BLaER1 (cell line): ENCODE measurements around the gene CUL3.
A peak's percentile ranks its signal among the peaks of the same experiment; 100 is the strongest.
"Not testable (repeated sequence)": the region's sequence is repeated elsewhere in the genome, so short reads cannot be mapped to it uniquely, and the experiment has no call there.

ENCODE experiments used
- H3K27ac ChIP-seq: shearing (Covaris generic); formaldehyde crosslinking; 2 replicates; pipeline ENCODE4 v1.8.1; 2022
- H3K27me3 ChIP-seq: shearing (Covaris generic); formaldehyde crosslinking; 2 replicates; pipeline ENCODE4 v1.8.1; 2022
- H3K36me3 ChIP-seq: shearing (Covaris generic); formaldehyde crosslinking; 2 replicates; pipeline ENCODE4 v1.8.1; 2022
- H3K4me1 ChIP-seq: shearing (Covaris generic); formaldehyde crosslinking; 2 replicates; pipeline ENCODE4 v1.8.1; 2022
- H3K4me2 ChIP-seq: shearing (Covaris generic); formaldehyde crosslinking; 2 replicates; pipeline ENCODE4 v1.8.1; 2022
- H3K4me3 ChIP-seq: shearing (Covaris generic); formaldehyde crosslinking; 2 replicates; pipeline ENCODE4 v1.8.1; 2022
- H3K9ac ChIP-seq: shearing (Covaris generic); formaldehyde crosslinking; 2 replicates; pipeline ENCODE4 v1.8.1; 2022
- H3K9me3 ChIP-seq: shearing (Covaris generic); formaldehyde crosslinking; 2 replicates; pipeline ENCODE4 v1.8.1; 2022
- H4K20me1 ChIP-seq: shearing (Covaris generic); formaldehyde crosslinking; 2 replicates; pipeline ENCODE4 v1.8.1; 2022
- Cebpa-rat ChIP-seq: shearing (Covaris generic); IDR thresholded peaks from 2 replicates; pipeline ENCODE4 v1.8.1; 2022

CUL3 gene

DNA sequence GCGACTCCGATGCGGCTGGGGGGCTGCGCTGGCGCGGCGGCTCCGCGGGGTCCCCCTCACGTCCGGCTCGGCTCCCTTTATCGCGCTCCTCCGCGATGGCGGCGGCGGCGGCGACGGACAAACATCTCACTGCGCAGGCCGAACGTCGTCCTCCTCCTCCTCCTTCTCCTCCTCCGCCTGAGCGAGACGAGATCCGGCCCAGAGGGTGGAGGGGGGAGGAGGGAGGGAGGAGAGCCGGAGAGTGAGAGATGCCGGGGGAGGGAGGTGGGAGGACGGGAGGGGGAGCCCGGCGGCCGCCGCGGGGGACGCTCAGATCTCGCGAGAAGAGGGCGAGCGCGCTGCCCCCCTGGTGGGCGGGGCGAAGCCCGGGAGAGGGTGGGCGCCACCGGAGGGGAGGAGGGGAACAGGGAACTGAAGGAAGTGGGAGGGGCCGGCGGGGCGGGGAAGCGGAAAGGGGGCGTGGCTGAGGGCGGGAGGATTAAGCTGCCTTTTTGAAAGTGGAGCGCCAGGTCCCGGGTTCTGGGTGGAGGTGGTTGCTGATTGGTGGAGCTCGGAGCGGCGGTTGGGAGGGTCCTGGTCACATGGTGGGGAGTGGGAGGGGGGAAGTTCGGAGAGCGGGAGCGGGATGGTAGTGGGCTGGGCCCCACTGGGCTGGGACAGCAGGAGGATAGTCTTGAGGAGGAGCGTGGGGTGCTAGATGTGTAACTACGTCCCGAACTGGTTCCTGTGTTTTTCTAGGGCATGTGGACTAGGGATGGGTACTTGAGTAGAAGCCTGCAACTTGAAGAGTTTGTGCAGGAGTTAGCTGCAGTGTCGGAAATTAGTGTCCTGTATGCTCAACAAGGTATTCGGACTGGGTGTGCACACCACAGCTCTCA, at the start of gene CUL3:
Gene CUL3 (minus strand): TSS at position 153 of the 878 bp plus-strand sequence. CDS start 354 bp downstream, outside the sequence.
- H3K27ac ChIP-seq: peak within 1 kb of the TSS; percentile 100
- TF ChIP-seq Cebpa-rat: no peak
- H3K9me3 ChIP-seq: peaks cover 8% of the 10 kb centered on the region; the same call in 1 of the 2 replicates

DNA sequence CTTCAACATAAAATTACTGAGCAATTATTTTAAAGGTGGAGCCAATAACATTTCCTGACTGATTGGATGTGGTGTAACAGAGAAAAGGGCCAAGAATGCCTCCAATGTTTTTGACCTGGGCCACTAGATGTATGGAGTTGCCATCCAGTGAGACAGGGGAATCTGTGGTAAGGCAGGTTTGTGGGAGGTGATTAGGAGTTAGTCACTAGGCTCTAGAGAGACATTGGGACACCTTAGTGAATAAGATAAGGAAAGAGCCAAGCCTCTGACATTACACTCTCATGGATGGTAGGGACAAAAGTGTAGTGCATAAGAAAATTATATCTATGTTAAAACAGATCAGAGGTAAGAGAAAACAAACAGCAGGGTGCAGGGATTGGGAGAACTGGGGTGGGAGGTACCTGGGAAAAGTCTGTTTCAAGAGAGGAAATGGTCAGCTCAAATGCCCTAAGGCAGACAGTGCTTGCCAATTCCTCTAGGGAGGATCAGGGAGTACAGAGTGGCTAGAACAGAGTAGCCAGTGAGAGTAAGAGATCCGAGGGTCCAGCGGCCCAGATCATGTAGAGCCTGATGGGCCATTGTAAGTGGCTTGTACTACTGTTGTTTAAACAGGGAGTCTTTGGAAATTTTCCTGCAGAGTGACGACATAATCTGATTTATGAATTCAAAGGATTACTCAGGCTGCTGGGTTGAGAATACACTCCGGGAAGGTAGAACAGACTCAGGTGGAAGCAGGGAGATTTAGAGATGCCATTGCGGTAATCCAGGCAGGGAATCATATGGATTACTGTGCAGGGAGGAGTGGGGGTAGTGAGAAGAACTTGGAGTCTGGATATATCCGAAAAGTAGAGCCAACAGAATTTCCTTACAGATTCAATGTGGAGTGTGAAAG, 45.7 kb upstream of the CUL3 start:
- Histone ChIP-seq H3K9ac (no peak overlapping the region), H4K20me1 (no peaks in the 10 kb centered on the region), H3K27me3 (no peaks in the 10 kb centered on the region), H3K27ac (no peak overlapping the region), H3K4me2 (no peak overlapping the region), H3K36me3 (no peaks in the 10 kb centered on the region), H3K4me3 (no peak overlapping the region), H3K9me3 (no peaks in the 10 kb centered on the region), H3K4me1 (no peaks in the 10 kb centered on the region)
- no peak for TF ChIP-seq Cebpa-rat

More for the DNA sequence above, at the start of gene CUL3:
- peak within 1 kb of the TSS; percentile 91 for H3K4me2 ChIP-seq
- H3K36me3 ChIP-seq: peaks cover 23% of the 10 kb centered on the region
- H3K9ac ChIP-seq: peak within 1 kb of the TSS; percentile 100
- no peaks in the 10 kb centered on the region for H3K27me3 ChIP-seq
- H3K4me1 ChIP-seq: peaks cover 29% of the 10 kb centered on the region
- H4K20me1 ChIP-seq: peaks cover 44% of the 10 kb centered on the region
- H3K4me3 ChIP-seq: peak within 1 kb of the TSS; percentile 99

DNA sequence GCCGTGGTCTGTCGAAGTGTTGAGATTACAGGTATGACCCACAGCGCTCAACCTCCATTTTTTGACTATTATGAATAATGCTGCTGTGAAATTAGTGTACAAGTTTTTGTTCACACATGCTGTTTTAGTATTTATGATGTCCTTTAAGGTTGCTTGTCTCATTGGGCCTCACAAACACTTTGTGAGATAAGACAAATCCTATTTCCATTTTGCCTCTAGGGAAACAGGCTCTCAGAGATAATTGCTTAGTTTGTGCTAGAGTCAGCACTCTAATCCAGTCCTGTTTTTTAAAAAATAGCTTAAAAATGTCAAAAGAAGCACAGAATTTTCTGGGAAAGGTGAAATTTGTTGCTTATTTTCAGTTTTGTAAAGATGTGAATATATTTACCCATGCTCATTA, 43.3 kb upstream of the CUL3 start:
- H3K27me3 ChIP-seq: no peaks in the 10 kb centered on the region
- no peak overlapping the region for H3K27ac ChIP-seq
- H3K9ac ChIP-seq: no peak overlapping the region
- no peaks in the 10 kb centered on the region for H4K20me1 ChIP-seq
- no peaks in the 10 kb centered on the region for H3K4me1 ChIP-seq
- no peak overlapping the region for H3K4me2 ChIP-seq
- TF ChIP-seq Cebpa-rat: no peak
- no peak overlapping the region for H3K4me3 ChIP-seq
- no peaks in the 10 kb centered on the region for H3K36me3 ChIP-seq
- no peaks in the 10 kb centered on the region for H3K9me3 ChIP-seq

DNA sequence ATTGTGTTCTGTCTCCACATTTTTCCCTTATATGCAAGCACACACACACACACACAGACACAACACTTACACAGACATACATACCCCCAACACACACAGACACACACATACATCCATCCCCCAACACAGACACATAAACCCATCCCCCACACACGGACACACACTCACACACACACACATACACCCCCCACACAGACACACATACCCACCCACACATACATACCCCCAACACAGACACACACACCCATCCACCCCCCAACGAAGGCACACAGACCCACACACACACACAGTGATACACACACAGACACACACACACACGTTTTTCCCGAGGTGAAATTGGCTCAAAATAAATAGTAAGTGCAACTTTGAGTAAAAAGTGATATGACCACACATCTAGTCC, 41.6 kb upstream of the CUL3 start:
- Histone ChIP-seq H3K9me3 (no peaks in the 10 kb centered on the region), H3K27ac (no peak overlapping the region), H3K9ac (no peak overlapping the region), H3K4me3 (no peak overlapping the region), H3K4me1 (no peaks in the 10 kb centered on the region), H3K4me2 (no peak overlapping the region), H4K20me1 (no peaks in the 10 kb centered on the region), H3K36me3 (no peaks in the 10 kb centered on the region), H3K27me3 (no peaks in the 10 kb centered on the region)
- no peak for TF ChIP-seq Cebpa-rat

DNA sequence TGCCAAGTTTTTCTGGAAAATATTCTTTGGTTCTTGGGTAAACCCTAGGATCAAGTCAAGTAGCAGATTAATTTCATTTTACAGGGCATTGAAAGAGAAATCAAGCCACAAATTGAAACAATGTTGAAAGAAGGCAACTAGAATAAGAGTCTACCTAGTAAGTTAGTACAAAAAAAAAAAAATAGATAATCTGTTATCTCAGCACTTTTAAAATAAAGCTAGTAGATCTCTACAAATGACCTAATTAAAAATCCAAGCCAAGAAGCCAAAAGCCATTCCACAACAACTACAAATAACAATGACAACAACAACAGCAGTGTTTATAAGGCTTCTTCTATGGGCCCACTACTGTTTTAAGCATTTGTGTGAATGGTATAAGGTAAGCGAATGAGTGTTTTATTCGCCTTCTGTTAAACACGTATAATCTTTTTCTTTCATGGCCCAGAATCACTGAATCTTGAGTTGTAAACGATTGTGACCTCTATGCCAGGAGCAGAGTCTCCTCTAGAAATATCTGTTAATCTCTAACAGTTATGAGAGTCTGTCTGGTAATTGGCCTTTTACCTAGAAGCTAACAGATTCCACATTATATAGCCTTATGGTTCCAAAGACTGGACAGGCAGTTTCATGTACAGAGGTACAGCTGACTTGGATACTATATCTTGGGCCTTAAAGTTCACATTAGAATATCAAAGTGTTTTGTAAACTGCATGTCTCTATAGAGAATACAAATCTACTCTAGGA, 28.6 kb upstream of the CUL3 start:
- Histone ChIP-seq H4K20me1 (no peaks in the 10 kb centered on the region), H3K4me1 (no peaks in the 10 kb centered on the region), H3K36me3 (no peaks in the 10 kb centered on the region), H3K9ac (no peak overlapping the region), H3K27ac (no peak overlapping the region), H3K4me2 (no peak overlapping the region), H3K9me3 (no peaks in the 10 kb centered on the region), H3K27me3 (no peaks in the 10 kb centered on the region), H3K4me3 (no peak overlapping the region)
- TF ChIP-seq Cebpa-rat: no peak

DNA sequence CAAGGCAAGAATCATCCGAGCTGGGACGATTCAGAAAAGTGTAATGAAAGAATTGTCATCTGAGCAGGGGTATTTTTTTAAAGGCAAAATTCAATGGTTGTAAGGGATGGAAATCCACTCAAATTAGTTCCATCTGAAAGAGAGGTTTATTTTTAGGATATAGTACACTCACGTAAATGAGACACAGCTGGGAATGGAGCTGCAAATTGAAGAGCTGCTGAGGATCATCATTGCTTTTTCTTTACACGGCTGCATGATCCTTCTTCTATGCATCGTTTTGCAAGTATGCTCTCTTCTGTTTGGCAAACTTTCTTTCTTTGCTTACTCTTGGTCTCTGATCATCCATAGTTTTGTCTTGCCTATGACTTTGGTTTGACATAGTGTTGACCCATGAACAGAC, 27.4 kb upstream of the CUL3 start:
- H3K27ac ChIP-seq: no peak overlapping the region
- H3K9me3 ChIP-seq: no peaks in the 10 kb centered on the region
- H4K20me1 ChIP-seq: no peaks in the 10 kb centered on the region
- no peak overlapping the region for H3K4me3 ChIP-seq
- no peak overlapping the region for H3K9ac ChIP-seq
- H3K36me3 ChIP-seq: no peaks in the 10 kb centered on the region
- no peaks in the 10 kb centered on the region for H3K4me1 ChIP-seq
- H3K4me2 ChIP-seq: no peak overlapping the region
- no peaks in the 10 kb centered on the region for H3K27me3 ChIP-seq
- no peak for TF ChIP-seq Cebpa-rat

DNA sequence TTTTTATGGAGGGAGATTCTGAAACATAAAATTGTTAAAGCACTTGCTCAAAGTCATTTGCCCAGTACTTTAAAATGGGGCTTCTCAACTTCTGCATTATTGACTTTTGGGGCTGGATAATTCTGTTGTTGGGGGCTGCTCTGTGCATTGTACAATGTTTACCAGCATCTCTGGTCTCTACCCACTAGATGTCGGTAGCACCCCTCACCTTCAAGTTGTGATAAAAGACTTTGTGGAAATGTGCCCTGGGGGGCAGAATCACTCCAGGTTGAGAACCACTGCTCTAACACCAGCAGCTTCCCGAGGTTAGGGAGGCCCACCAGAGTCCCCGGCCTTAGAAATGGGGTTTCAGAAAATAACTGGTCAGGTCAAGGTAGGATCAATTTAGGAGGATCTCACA, 26.8 kb upstream of the CUL3 start:
- no peaks in the 10 kb centered on the region for H3K27me3 ChIP-seq
- H3K9ac ChIP-seq: no peak overlapping the region
- H3K4me1 ChIP-seq: no peaks in the 10 kb centered on the region
- TF ChIP-seq Cebpa-rat: no peak
- no peak overlapping the region for H3K4me3 ChIP-seq
- H4K20me1 ChIP-seq: no peaks in the 10 kb centered on the region
- H3K4me2 ChIP-seq: no peak overlapping the region
- H3K9me3 ChIP-seq: no peaks in the 10 kb centered on the region
- H3K27ac ChIP-seq: no peak overlapping the region
- H3K36me3 ChIP-seq: no peaks in the 10 kb centered on the region

DNA sequence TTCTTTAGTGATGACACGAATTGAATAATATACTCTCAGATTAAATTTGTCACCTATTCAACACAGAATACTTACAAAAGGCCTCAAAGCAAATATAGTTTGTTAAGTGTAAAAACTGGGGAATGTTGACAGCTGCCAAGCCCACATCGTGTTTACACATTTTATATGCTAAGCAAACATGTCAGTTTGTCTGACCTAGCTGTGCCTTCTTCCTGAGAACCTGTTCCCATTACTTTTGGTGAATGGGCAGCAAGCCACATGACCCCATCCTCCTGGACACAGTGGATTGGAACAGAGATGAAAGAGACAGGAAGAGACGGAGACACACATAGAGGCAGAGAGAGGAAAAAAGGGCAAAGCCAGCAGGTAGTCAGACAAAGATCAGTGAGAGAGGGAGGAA, 22.9 kb upstream of the CUL3 start:
- Histone ChIP-seq H3K4me3 (no peak overlapping the region), H3K9ac (no peak overlapping the region), H3K9me3 (peaks cover 11% of the 10 kb centered on the region), H3K27me3 (no peaks in the 10 kb centered on the region), H3K27ac (no peak overlapping the region), H3K4me2 (no peak overlapping the region), H3K36me3 (no peaks in the 10 kb centered on the region), H3K4me1 (no peaks in the 10 kb centered on the region), H4K20me1 (no peaks in the 10 kb centered on the region)
- no peak for TF ChIP-seq Cebpa-rat

DNA sequence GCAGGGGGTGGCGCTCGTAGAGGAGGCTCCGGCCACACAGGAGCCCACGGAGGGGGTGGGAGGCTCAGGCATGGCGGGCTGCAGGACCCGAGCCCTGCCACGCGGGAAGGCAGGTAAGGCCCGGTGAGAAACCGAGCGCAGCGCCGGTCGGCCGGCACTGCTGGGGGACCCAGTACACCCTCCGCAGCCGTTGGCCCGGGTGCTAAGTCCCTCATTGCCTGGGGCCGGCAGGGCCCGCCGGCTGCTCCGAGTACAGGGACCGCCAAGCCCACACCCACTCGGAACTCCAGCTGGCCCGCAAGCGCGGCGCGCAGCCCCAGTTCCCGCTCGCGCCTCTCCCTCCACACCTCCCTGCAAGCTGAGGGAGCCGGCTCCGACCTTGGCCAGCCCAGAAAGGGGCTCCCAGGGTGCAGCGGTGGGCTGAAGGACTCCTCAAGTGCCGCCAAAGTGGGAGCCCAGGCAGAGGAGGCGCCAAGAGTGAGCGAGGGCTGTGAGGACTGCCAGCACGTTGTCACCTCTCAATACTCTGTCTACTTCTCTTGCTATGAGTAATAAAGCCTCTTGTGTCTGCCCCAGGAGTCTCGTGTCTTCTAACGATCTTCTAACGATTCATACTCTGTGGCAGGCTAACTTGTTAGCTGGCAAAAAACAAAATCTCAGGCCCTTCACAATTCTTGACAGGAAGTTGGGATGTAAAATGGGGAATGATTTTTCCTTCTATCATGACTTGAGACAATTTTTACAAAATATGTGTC, 18.8 kb upstream of the CUL3 start:
- not testable (repeated sequence) for H3K27me3 ChIP-seq, H3K27ac ChIP-seq, H3K4me3 ChIP-seq, H3K4me1 ChIP-seq, H3K36me3 ChIP-seq, H4K20me1 ChIP-seq, H3K9ac ChIP-seq, H3K4me2 ChIP-seq
- H3K9me3 ChIP-seq: peaks cover 14% of the 10 kb centered on the region

DNA sequence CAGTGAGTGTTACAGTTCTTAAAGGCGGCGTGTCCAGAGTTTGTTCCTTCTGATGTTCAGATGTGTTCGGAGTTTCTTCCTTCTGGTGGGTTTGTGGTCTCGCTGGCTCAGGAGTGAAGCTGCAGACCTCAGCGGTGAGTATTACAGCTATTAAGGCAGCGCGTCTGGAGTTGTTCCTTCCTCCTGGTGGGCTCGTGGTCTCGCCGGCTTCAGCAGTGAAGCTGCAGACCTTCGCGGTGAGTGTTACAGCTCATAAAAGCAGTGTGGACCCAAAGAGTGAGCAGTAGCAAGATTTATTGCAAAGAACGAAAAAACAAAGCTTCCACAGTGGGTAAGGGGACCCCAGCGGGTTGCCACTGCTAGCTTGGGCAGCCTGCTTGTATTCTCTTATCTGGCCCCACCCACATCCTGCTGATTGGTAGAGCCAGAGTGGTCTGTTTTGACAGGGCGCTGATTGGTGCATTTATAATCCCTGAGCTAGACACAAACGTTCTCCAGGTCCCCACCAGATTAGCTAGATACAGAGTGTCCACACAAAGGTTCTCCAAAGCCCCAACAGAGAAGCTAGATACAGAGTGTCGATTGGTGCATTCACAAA, 17.7 kb upstream of the CUL3 start:
- H3K27ac ChIP-seq: not testable (repeated sequence)

More for the DNA sequence above, 17.7 kb upstream of the CUL3 start:
- Histone ChIP-seq H3K9me3 (peaks cover 14% of the 10 kb centered on the region), H3K4me2 (peak overlapping the region; percentile 30)
- not testable (repeated sequence) for H4K20me1 ChIP-seq, H3K4me3 ChIP-seq, H3K27me3 ChIP-seq, H3K36me3 ChIP-seq, H3K4me1 ChIP-seq, H3K9ac ChIP-seq
